Activated T-cell treated with anti-CD3 and anti-CD28 coated beads, Interleukin-2, amount 50 U/mL, for 72 hours (primary cell): Measurements from ENCODE around the gene GZMB. TPM values are rescaled to one million over a fixed set of nuclear protein-coding genes. Genes with fewer than 3 reads are reported as not detected.
"Not testable (repeated sequence)": the region's sequence is repeated elsewhere in the genome, so short reads cannot be mapped to it uniquely, and the experiment has no call there.

ENCODE experiments used
- ATAC-seq, 2 donors: fragments of 150-1000 bp; cut with Tn5 transposase; replicated peaks in 1 of 2; 2 replicates each; pipeline ENCODE4 v1.10.0; 2021; ENCODE audit warnings: moderate library complexity in 2 of 2, mild to moderate bottlenecking in 1 of 2
- DNase-seq, 2 donors: peaks; one replicate each; pipeline ENCODE4 v3.0.0; 2021 to 2022; ENCODE audit warnings: mixed read lengths in 1 of 2
- H3K27ac Mint-ChIP-seq: one replicate; pipeline ENCODE4 v1.8.0; 2022; ENCODE audit warnings: mild to moderate bottlenecking, moderate library complexity, mixed read lengths
- H3K27me3 Mint-ChIP-seq: one replicate; pipeline ENCODE4 v1.8.0; 2022; ENCODE audit warnings: low read depth, mixed read lengths
- H3K36me3 Mint-ChIP-seq, 2 donors: one replicate each; pipeline ENCODE4 v1.8.0; 2022; ENCODE audit warnings: mixed read lengths in 2 of 2, mild to moderate bottlenecking in 1 of 2; ENCODE audit not compliant: insufficient read depth in 2 of 2
- H3K4me1 Mint-ChIP-seq: one replicate; pipeline ENCODE4 v1.8.0; 2022; ENCODE audit warnings: low read depth, mixed read lengths
- H3K4me3 Mint-ChIP-seq, 2 donors: one replicate each; pipeline ENCODE4 v1.8.0; 2022; ENCODE audit warnings: mild to moderate bottlenecking in 2 of 2, mixed read lengths in 2 of 2, moderate library complexity in 2 of 2
- H3K9me3 Mint-ChIP-seq, 2 donors: one replicate each; pipeline ENCODE4 v1.8.0; 2022; ENCODE audit warnings: mixed read lengths in 2 of 2
- total RNA-seq, 2 donors: library from RNA; stranded (reverse); gene quantifications; one replicate each; pipeline ENCODE4 v1.2.3, GENCODE V29; 2022

GZMB gene
- total RNA-seq, 2 donors from 2014 or later = 2,205 to 2,852 TPM

DNA sequence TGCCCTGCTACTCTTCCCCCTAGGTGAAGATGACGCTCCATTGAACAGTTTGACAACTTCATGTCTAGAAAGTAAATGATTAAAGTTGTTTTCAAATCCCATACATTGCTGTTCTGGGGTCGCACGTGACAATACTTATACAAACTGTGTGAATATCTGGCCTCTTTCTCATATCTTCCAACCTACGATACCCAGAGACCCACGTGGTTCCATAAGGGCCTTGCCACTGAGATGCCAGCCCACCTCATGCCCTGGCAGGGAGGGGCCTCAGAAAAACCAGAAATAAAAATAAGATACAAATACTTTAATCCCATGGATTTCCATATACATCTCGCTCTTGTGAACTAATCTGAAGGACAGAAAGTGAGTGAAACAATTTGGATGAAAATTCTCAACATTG, 4.5 kb downstream of the GZMB start:
- Mint-ChIP-seq H3K36me3 (peaks cover 16 to 30% of the 10 kb centered on the region in 2 donors), H3K27ac (peak overlapping the region; percentile 84), H3K27me3 (no peaks in the 10 kb centered on the region), H3K4me1 (peaks cover 43% of the 10 kb centered on the region), H3K9me3 (peaks cover 2% of the 10 kb centered on the region in 2 donors), H3K4me3 (peak overlapping the region; percentile 87 to 96)
- no peak for ATAC-seq
- DNase-seq = no peak

DNA sequence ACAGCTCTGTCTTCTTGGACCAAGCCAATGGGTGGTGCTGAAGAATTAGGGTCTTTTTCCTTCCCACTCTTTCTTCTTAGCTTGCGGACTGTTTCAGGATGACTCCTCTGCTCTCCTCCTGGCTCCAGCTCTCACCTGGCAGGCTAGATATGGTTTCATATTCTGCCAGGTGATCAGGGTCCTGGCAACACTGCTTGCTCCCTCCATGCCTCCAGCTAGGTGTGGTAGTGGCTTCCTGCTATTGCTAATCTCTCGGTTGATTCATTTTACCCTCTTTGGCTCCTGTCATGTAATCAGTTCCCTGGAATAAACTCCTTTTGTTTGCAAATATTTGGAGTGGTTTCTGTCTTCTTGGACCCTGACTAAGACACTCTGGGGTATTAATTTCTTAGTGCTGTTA, 20.2 kb downstream of the GZMB start:
- H3K27me3 Mint-ChIP-seq = no peaks in the 10 kb centered on the region
- no peak overlapping the region for H3K27ac Mint-ChIP-seq
- H3K36me3 Mint-ChIP-seq = peaks cover 1 to 2% of the 10 kb centered on the region in 2 donors
- H3K4me3 Mint-ChIP-seq = peak overlapping the region in 1 of 2 donors; percentile 18
- no peak for ATAC-seq
- no peak for DNase-seq
- H3K4me1 Mint-ChIP-seq = peaks cover 53% of the 10 kb centered on the region
- peaks cover 2% of the 10 kb centered on the region in 2 donors for H3K9me3 Mint-ChIP-seq

DNA sequence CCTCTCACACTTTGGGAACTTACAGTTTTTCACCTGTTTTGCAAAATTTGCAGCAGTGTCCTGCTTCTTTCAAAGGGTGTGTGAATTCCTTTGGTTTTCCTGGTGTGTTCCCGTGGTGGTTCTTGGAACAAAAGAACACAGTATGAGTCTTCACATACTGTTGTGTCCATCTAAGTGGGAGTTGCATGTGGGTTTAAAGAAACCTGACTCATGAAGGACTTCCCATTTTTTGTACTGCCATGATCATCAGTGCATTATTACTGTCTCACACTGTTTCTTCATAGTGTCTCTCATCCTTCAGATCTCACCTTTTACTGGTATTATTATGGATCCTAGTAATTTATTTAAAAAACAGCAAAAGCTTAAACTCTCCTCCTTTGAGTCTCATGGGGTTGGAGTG, 20.7 kb downstream of the GZMB start:
- ATAC-seq = no peak
- Mint-ChIP-seq H3K9me3 (no peaks in the 10 kb centered on the region), H3K27me3 (no peaks in the 10 kb centered on the region), H3K27ac (no peak overlapping the region), H3K4me1 (peaks cover 58% of the 10 kb centered on the region), H3K36me3 (no peaks in the 10 kb centered on the region), H3K4me3 (peak overlapping the region; percentile 13 to 18)
- no peak for DNase-seq

DNA sequence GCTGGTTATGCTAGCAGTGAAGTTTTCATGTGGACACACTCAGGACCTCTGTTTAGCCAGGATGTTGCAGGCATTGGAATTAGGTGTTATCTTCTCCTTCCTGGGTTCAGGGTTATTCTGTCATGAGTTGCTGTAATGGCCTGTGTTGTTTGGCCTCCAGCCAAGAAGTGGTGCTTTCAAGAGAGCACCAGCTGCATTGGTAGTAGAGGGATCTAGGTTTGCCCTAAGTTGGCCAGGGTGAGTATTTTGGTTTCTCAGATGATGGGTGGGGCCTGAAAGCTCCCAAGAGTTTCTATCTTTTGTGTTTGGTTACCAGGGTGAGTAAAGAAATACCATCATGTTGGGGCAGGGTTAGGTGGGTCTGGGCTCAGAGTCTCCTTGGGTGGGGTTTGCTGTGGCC, 21.8 kb downstream of the GZMB start:
- Mint-ChIP-seq H3K27ac (peak overlapping the region; percentile 45), H3K27me3 (no peaks in the 10 kb centered on the region), H3K4me3 (no peak overlapping the region), H3K36me3 (no peaks in the 10 kb centered on the region), H3K9me3 (no peaks in the 10 kb centered on the region), H3K4me1 (peaks cover 68% of the 10 kb centered on the region)
- DNase-seq = no peak
- ATAC-seq = no peak

DNA sequence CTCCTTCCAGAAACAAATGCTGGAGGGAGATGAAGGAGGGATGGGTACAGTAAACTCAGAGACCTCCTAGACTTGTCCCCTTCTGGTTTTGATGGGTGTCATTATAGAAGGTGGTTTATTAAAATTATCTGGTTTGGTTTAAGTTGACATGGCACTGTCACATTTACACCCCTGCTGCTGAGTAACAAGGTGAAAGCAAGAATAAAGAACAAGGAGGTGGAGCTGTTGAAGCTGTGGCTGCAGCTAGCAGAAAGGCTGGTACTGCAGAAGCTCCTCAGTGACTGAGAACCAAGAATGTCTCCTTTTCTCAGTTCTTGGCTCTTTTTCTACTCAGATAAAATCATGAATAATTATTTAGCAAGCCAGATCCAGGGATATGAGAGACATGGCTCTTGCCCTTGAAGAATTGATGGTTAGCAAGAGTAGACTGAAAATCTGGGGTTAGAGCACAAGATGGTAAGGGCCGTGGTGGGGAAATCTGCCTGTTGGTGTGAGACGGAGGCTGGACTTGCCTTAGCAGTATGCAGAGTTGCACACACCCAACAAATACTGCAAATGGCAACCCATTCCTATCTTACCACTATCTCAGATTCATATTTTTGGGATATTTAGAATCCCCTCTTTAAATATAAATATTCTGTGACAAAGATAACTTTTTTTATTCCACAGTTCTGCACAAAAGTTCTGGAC, 24.2 kb downstream of the GZMB start, which contains the start of gene GZMH:
GZMH (minus strand) TSS at position 31 of the 690 bp plus-strand sequence. CDS start 72 bp downstream, outside the sequence.
- Mint-ChIP-seq H3K4me3 (peak within 1 kb of the TSS; percentile 79 to 90), H3K27me3 (no peaks in the 10 kb centered on the region), H3K4me1 (peaks cover 88% of the 10 kb centered on the region), H3K36me3 (no peaks in the 10 kb centered on the region), H3K27ac (peak within 1 kb of the TSS; percentile 87), H3K9me3 (no peaks in the 10 kb centered on the region)
- ATAC-seq = peak; percentile 71 to 74
- peak in 1 of 2 donors; percentile 22 for DNase-seq

DNA sequence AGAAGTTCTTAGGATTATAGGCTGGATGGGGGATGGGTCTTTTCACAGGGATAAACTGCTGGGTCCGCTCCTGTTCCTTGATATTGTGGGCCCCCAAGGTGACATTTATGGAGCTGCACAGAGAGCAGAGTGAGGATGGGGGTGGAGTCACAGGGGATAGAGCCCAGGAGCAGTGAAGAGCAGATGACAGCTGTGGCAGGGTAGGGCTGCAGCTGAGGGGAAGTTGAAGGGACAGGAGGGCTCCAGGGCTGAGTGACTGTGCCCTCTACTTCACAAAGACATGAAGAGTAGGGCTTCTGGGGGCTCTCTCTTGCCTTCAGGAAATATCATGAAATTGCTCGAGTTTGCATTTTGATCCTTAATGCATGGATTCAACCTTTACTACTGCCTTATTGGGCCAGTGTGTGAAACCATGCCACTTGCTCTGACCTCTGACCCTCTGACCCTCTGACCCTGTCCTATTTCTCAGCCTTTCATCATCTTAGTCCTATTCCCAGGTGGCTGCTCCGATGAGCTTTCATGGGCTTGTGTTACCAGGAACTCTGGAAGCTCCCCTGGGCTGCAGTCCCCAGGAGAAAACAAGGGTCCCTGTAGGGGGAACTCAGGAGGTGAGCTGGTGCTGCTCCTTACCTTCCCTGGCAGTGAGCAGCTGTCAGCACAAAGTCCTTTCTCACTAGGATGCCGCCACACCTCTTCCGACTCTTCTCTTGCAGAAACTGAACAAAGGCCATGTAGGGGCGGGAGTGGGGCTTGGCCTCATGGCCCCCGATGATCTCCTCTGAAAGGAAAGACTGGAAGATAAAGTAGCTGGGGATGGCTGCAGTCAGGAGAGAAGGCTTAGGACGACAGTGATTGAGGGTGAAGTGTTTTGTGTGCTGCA, 26.1 kb downstream of the GZMB start:
- no peaks in the 10 kb centered on the region for H3K9me3 Mint-ChIP-seq
- H3K4me1 Mint-ChIP-seq = peaks cover 73% of the 10 kb centered on the region
- DNase-seq (no peak), ATAC-seq (no peak)
- peak overlapping the region; percentile 79 to 90 for H3K4me3 Mint-ChIP-seq
- H3K27me3 Mint-ChIP-seq = no peaks in the 10 kb centered on the region
- no peaks in the 10 kb centered on the region for H3K36me3 Mint-ChIP-seq
- peak overlapping the region; percentile 76 for H3K27ac Mint-ChIP-seq

DNA sequence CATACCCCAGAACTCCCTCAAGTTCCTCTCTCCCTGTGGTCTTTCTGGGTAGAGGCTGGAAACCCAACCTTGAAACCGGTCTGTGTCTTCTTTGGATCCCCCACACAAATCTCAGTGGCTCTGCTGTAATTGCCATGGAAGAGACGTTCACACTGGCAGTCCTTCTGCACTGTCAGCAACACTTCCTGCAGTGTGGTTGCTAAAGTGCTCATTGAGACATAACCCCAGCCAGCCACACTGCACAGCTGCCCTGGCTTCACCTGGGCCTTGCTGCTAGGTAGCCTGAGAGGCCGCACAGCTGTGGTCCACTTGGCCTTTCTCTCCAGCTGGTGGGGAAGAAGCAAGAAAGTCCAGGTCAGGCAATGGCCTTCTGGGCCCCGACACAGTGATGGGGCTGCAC, 26.9 kb downstream of the GZMB start:
- ATAC-seq (peak; percentile 21 to 53), DNase-seq (no peak)
- H3K9me3 Mint-ChIP-seq = no peaks in the 10 kb centered on the region
- no peaks in the 10 kb centered on the region for H3K36me3 Mint-ChIP-seq
- H3K4me1 Mint-ChIP-seq = peaks cover 65% of the 10 kb centered on the region
- no peaks in the 10 kb centered on the region for H3K27me3 Mint-ChIP-seq
- H3K27ac Mint-ChIP-seq = peak overlapping the region; percentile 76
- H3K4me3 Mint-ChIP-seq = peak overlapping the region; percentile 52 to 90

DNA sequence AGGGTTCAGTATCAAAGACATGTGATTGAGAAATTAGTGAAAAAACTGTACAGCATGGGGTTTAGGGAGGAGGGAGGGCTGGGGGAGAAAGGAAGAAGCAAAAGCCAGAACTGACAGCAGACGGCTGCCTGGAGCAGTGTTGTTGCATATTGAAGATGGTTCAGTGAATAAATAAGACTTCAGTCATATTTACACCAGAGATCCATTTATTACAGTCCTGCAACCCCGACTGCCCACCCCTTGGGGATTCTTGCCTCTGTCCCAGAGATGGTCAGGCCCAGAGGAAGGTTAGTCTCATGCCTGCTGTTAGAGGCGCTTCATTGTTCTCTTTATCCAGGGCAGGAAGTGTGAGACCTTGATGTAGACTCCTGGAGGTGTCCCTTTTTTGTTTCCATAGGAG, 27.7 kb downstream of the GZMB start:
- no peak for ATAC-seq
- Mint-ChIP-seq H3K4me3 (peak overlapping the region; percentile 77 to 90), H3K27ac (peak overlapping the region; percentile 48), H3K36me3 (no peaks in the 10 kb centered on the region), H3K9me3 (no peaks in the 10 kb centered on the region), H3K4me1 (peaks cover 60% of the 10 kb centered on the region), H3K27me3 (no peaks in the 10 kb centered on the region)
- DNase-seq = no peak

DNA sequence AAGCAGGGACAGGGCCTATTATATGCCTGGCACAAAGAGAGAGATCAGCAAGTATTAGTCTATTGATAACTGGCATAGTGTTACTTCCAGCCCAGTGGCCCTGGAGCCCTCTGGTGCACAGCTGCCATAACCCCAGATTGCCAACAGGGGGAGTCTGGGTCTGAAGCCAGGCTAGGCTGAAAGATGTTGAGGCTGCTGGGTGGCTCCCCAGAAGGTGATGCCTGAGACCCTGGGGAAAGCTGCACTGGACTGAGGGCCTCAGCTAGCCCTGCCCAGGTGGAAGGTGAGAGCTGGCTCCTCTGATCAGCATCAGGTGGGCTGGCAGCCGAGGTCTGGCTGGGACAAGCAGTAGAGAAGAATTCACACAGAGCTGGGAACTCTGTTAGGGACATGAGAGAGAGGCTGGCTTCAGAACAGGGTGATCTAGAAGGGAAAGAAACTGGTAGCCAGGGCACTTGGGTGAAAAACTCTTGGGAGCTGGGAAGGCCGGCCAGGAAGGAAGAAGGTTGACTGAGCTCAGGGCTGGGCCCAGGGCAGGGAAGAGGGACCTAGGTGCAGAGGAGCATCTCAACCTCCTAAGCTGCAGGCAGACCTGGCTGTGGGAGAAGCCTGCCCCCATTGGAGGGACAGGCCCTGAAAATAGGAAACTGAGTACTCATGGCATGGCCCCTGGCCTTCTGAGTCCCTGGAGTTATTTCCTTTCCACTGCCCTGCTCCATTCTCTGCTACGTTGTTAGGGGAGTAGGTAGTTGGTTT, 28.4 kb downstream of the GZMB start:
- ATAC-seq (peak; percentile 76 to 79), DNase-seq (peak; percentile 74 to 76)
- Mint-ChIP-seq H3K27me3 (no peaks in the 10 kb centered on the region), H3K27ac (peak overlapping the region; percentile 97), H3K4me3 (peak overlapping the region; percentile 77 to 90), H3K9me3 (no peaks in the 10 kb centered on the region), H3K36me3 (no peaks in the 10 kb centered on the region), H3K4me1 (peaks cover 54% of the 10 kb centered on the region)

DNA sequence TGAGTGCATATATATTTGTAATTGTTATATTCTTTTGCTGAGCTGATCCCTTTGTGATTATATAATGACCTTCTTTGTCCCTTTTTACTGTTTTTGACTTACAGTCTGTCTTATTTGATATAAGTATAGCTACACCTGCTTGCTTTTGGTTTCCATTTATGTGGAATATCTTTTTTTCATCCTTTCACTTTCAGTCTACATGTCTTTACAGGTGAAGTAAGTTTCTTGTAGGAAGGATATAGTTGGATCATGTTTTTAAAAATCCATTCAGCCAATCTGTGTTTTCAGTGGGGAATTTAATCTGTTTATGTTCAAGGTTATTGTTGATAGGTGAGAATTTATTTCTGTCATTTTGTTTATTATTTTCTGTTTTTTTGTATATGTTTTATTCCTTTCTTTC, 36.6 kb downstream of the GZMB start:
- Mint-ChIP-seq H3K9me3 (peaks cover 22 to 27% of the 10 kb centered on the region in 2 donors), H3K36me3 (peaks cover 5 to 18% of the 10 kb centered on the region in 2 donors), H3K27me3 (peaks cover 12% of the 10 kb centered on the region), H3K27ac (no peak overlapping the region), H3K4me1 (peaks cover 6% of the 10 kb centered on the region), H3K4me3 (no peak overlapping the region)
- no peak for DNase-seq
- ATAC-seq = no peak

DNA sequence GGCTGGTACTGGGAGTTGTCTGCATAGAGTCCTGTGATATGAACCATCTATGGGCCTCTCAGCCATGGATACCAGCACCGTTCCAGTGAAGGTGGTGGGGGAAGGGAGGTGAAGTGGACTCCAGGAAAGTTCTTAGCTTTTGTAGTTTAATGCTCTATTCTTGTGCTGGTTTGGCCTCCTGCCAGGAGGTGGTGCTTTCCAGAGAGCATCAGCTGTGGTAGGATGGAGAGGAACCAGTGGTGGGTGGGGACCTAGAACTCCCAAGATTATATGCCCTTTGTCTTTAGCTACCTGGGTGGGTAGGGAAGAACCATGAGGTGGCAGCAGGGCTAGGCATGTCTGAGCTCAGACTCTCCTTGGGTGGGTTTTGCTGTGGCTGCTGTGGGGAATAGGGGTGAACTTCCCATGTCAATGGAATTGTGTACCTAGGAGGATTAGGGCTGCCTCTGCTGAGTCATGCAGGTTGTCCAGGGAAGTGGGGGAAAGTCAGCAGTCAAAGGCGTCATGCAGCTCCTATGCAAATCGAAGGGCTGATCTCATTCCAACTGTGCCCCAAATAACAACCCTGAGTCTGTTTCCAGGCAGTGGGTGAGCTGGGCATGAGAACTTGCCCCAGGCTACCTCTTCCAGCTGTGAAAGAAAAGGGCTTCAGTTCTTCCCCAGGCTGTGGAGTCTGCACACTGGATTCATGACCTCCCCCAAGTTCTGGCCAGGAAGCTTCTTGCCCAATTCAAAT, 38.7 kb downstream of the GZMB start:
- ATAC-seq = no peak
- Mint-ChIP-seq H3K9me3 (peaks cover 22 to 30% of the 10 kb centered on the region in 2 donors), H3K4me3 (no peak overlapping the region), H3K4me1 (peaks cover 6% of the 10 kb centered on the region), H3K27me3 (peaks cover 19% of the 10 kb centered on the region), H3K27ac (no peak overlapping the region), H3K36me3 (peaks cover 5 to 18% of the 10 kb centered on the region in 2 donors)
- DNase-seq = no peak

DNA sequence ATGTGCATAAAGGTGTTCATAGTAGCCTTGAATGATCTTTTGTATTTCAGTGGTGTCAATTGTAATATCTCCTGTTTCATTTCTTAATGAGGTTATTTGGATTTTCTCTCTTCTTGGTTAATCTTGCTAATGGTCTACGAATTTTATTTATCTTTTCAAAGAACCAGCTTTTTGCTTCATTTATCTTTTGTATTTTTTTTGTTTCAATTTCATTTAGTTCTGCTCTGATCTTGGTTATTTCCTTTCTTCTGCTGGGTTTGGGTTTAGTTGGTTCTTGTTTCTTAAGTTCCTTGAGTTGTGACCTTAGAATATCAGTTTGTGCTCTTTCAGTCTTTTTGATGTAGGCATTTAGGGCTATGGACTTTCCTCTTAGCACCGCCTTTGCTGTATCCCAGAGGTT, 43.0 kb downstream of the GZMB start:
- H3K27ac Mint-ChIP-seq, ATAC-seq, DNase-seq: not testable (repeated sequence)

More for the DNA sequence above, 43.0 kb downstream of the GZMB start:
- H3K36me3 Mint-ChIP-seq, H3K4me3 Mint-ChIP-seq, H3K4me1 Mint-ChIP-seq: not testable (repeated sequence)
- peaks cover 14 to 15% of the 10 kb centered on the region in 2 donors for H3K9me3 Mint-ChIP-seq
- H3K27me3 Mint-ChIP-seq = peaks cover 19% of the 10 kb centered on the region
